A673 (cell line): ENCODE measurements around the gene KHDRBS1. TPM values are rescaled to one million over a fixed set of nuclear protein-coding genes. Genes with fewer than 3 reads are reported as not detected.
A peak's percentile ranks its signal among the peaks of the same experiment; 100 is the strongest.

Experiments
- BruUV-seq: library from RNA; stranded (reverse); fragments of 400-500 nt; replicated peaks from 2 replicates; lab custom pipeline; 2021; lab: Mats Ljungman, UMichigan
- CTCF ChIA-PET: fragments of 300-600 bp; sonication (Branson Sonifier 250); formaldehyde crosslinking; loops from one replicate; lab custom pipeline; 2022; ENCODE audit warnings: antibody characterized with exemption; lab: Charles Lee
- POLR2A ChIA-PET: fragments of 300-600 bp; sonication (Branson Sonifier 250); formaldehyde crosslinking; loops from one replicate; lab custom pipeline; 2022; ENCODE audit warnings: antibody characterized with exemption; ENCODE audit not compliant: low non-redundant PET; lab: Charles Lee
- DNase-seq: peaks from one replicate; pipeline ENCODE4 v3.0.0-alpha.2; 2015; ENCODE audit warnings: low spot score
- H3K27ac ChIP-seq: fragments of 200-600 bp; sonication (generic); 2 replicates; pipeline ENCODE4 v1.5.1; 2016; ENCODE audit warnings: mixed run types, low read depth, mild to moderate bottlenecking, mixed read lengths, antibody characterized with exemption, low read length; ENCODE audit not compliant: poor library complexity, severe bottlenecking
- H3K27me3 ChIP-seq: fragments of 200-600 bp; sonication (generic); replicated peaks from 2 replicates; pipeline ENCODE4 v1.6.1; 2017; ENCODE audit warnings: mixed run types, low read depth, mild to moderate bottlenecking, mixed read lengths, antibody characterized with exemption, low read length; ENCODE audit not compliant: insufficient read depth, poor library complexity
- H3K36me3 ChIP-seq: fragments of 200-600 bp; sonication (generic); 2 replicates; pipeline ENCODE4 v1.6.1; 2016; ENCODE audit warnings: mixed run types, mild to moderate bottlenecking, mixed read lengths, antibody characterized with exemption, low read length; ENCODE audit not compliant: insufficient read depth, poor library complexity, severe bottlenecking
- H3K4me1 ChIP-seq: fragments of 200-600 bp; sonication (generic); 2 replicates; pipeline ENCODE4 v1.6.1; 2017; ENCODE audit warnings: mixed run types, mild to moderate bottlenecking, mixed read lengths, antibody characterized with exemption, low read length; ENCODE audit not compliant: insufficient read depth, poor library complexity, severe bottlenecking
- H3K4me3 ChIP-seq: fragments of 200-600 bp; sonication (generic); 2 replicates; pipeline ENCODE4 v1.5.1; 2016; ENCODE audit warnings: low read depth, mixed run types, mild to moderate bottlenecking, mixed read lengths, low read length; ENCODE audit not compliant: poor library complexity, severe bottlenecking
- H3K9me3 ChIP-seq: fragments of 200-600 bp; sonication (generic); 2 replicates; pipeline ENCODE4 v1.6.1; 2016; ENCODE audit warnings: mixed run types, low read depth, mild to moderate bottlenecking, mixed read lengths, antibody characterized with exemption, low read length; ENCODE audit not compliant: poor library complexity, severe bottlenecking
- CTCF ChIP-seq: fragments of 300-800, 200-600 bp; sonication (generic); conservative IDR thresholded peaks from 2 replicates; pipeline ENCODE4 v1.5.1; 2017; ENCODE audit warnings: low read depth, mild to moderate bottlenecking, antibody characterized with exemption, low read length, moderate library complexity, mixed read lengths
- EZH2 ChIP-seq: fragments of 200-600 bp; sonication (generic); IDR thresholded peaks from 2 replicates; pipeline ENCODE4 v1.6.1; 2017; ENCODE audit warnings: borderline replicate concordance, low read depth, mild to moderate bottlenecking, mixed read lengths, antibody characterized with exemption, low read length; ENCODE audit not compliant: poor library complexity, severe bottlenecking
- intact Hi-C: fragments of 100-400 bp; cut with micrococcal nuclease; formaldehyde crosslinking; loops from one replicate; pipeline ENCODE4 v1.10.0; 2022; ENCODE audit not compliant: unreplicated experiment
- total RNA-seq: library from RNA; stranded (reverse); gene quantifications from 2 replicates; pipeline ENCODE4 v1.2.3, GENCODE V29; 2021

The KHDRBS1 gene
- total RNA-seq, 1 experiment from 2014 or later, result 226 TPM

- intact Hi-C loops, result no loop called here
- H3K36me3 ChIP-seq, result peaks cover 7% of the 10 kb centered on the region
- peaks cover 24% of the 10 kb centered on the region for H3K4me1 ChIP-seq
- DNase-seq, result no peak
- H3K27me3 ChIP-seq, result no peaks in the 10 kb centered on the region
- H3K27ac ChIP-seq, result peak overlapping the region; percentile 100
- TSS peak; percentile 97 for BruUV-seq
- no peak for TF ChIP-seq CTCF
- no peak for TF ChIP-seq EZH2
- CTCF ChIA-PET, result interaction anchor here (0.9 kb wide), 1 partner anchor 9 kb away, joined by 3 read pairs; no protein-coding TSS in a partner anchor
- POLR2A ChIA-PET, result interaction anchor here (0.6 kb wide), 1 partner anchor 1814 kb away, joined by 3 read pairs; no protein-coding TSS in a partner anchor
- no peaks in the 10 kb centered on the region for H3K9me3 ChIP-seq
- H3K4me3 ChIP-seq, result peak overlapping the region; percentile 100
Observed at GRCh38 chr1:32012709-32013385, 821 bp upstream of the KHDRBS1 start.

GRCh38 chr1:32014199-32014947 is 705 bp downstream of the KHDRBS1 start:
- peak overlapping the region; percentile 100 for H3K27ac ChIP-seq
- CTCF ChIA-PET, result interaction anchor here (0.5 to 0.6 kb wide), 2 partner anchors 51 to 74 kb away, joined by 3 to 5 read pairs; no protein-coding TSS in a partner anchor
- intact Hi-C loops, result no loop called here

GRCh38 chr1:32014948-32015273 is 1.2 kb downstream of the KHDRBS1 start:
- Histone ChIP-seq H3K4me1 (peaks cover 22% of the 10 kb centered on the region), H3K9me3 (no peaks in the 10 kb centered on the region), H3K27ac (peak overlapping the region; percentile 100), H3K4me3 (peak overlapping the region; percentile 100), H3K27me3 (no peaks in the 10 kb centered on the region), H3K36me3 (peaks cover 7% of the 10 kb centered on the region)
- peak; percentile 24 for DNase-seq
- ChIA-PET POLR2A (no interaction called here), CTCF (interaction anchor here (0.5 kb wide), 1 partner anchor 75 kb away, joined by 5 read pairs; no protein-coding TSS in a partner anchor)
- BruUV-seq, result TSS peak; percentile 49
- TF ChIP-seq EZH2, result no peak
- no peak for TF ChIP-seq CTCF
- intact Hi-C loops, result no loop called here

More at GRCh38 chr1:32014199-32014947, 705 bp downstream of the KHDRBS1 start:
- Histone ChIP-seq H3K4me3 (peak overlapping the region; percentile 100), H3K4me1 (peaks cover 20% of the 10 kb centered on the region), H3K9me3 (no peaks in the 10 kb centered on the region), H3K27me3 (no peaks in the 10 kb centered on the region), H3K36me3 (peaks cover 7% of the 10 kb centered on the region)
- TF ChIP-seq CTCF (no peak), EZH2 (no peak)
- peak; percentile 70 for DNase-seq
- no TSS peak for BruUV-seq
- POLR2A ChIA-PET, result no interaction called here
